ENCODE results near the gene BAIAP2L1.

The BAIAP2L1 gene

GRCh38 chr7:98257701-98258100 lies 143.2 kb downstream of the BAIAP2L1 start:
- no peak for DNase-seq

GRCh38 chr7:98256431-98256830 lies 144.5 kb downstream of the BAIAP2L1 start:
- no peak for DNase-seq

GRCh38 chr7:98254951-98255610 lies 145.8 kb downstream of the BAIAP2L1 start:
- DNase-seq = no peak

- no peak for DNase-seq
Observed at GRCh38 chr7:98254516-98254915, 146.4 kb downstream of the BAIAP2L1 start.

GRCh38 chr7:98252425-98253054 lies 148.3 kb downstream of the BAIAP2L1 start:
- DNase-seq = no peak

GRCh38 chr7:98251601-98252424 lies 149.1 kb downstream of the BAIAP2L1 start, which contains the start of gene TECPR1:
Gene TECPR1, minus strand, starts transcription at chr7:98252232. Its CDS starts 6,086 bp downstream, at chr7:98246146.
- peak; percentile 87 for DNase-seq

GRCh38 chr7:98251231-98251600 lies 149.7 kb downstream of the BAIAP2L1 start:
- no peak for DNase-seq

GRCh38 chr7:98250789-98251188 lies 150.1 kb downstream of the BAIAP2L1 start:
- no peak for DNase-seq

GRCh38 chr7:98249106-98249505 lies 151.8 kb downstream of the BAIAP2L1 start:
- DNase-seq = no peak

GRCh38 chr7:98248156-98248555 lies 152.7 kb downstream of the BAIAP2L1 start:
- DNase-seq = no peak

GRCh38 chr7:98244871-98245270 lies 156.0 kb downstream of the BAIAP2L1 start:
- DNase-seq = no peak

- DNase-seq = no peak
Observed at GRCh38 chr7:98242934-98243333, 158.0 kb downstream of the BAIAP2L1 start.

- DNase-seq = no peak
Observed at GRCh38 chr7:98242342-98242741, 158.5 kb downstream of the BAIAP2L1 start.

- DNase-seq = no peak
Observed at GRCh38 chr7:98241674-98242241, 159.1 kb downstream of the BAIAP2L1 start.
